ENCODE data around the gene ATXN1.

ATXN1 gene

GRCh38 chr6:16670617-16671051 is 90.6 kb downstream of the ATXN1 start:
- no peak for DNase-seq

GRCh38 chr6:16670183-16670582 is 91.1 kb downstream of the ATXN1 start:
- DNase-seq = no peak

GRCh38 chr6:16669227-16669626 is 92.0 kb downstream of the ATXN1 start:
- peak; percentile 74 for DNase-seq

GRCh38 chr6:16667509-16667908 is 93.8 kb downstream of the ATXN1 start:
- DNase-seq = no peak

- DNase-seq = no peak
These were observed 95.3 kb downstream of the ATXN1 start for GRCh38 chr6:16665992-16666391.

- DNase-seq = no peak
These were observed 96.1 kb downstream of the ATXN1 start for GRCh38 chr6:16665182-16665581.

- DNase-seq = no peak
These were observed 97.4 kb downstream of the ATXN1 start for GRCh38 chr6:16663901-16664300.

- DNase-seq = no peak
These were observed 101.1 kb downstream of the ATXN1 start for GRCh38 chr6:16660157-16660497.

- no peak for DNase-seq
These were observed 101.6 kb downstream of the ATXN1 start for GRCh38 chr6:16659466-16660156.

GRCh38 chr6:16658348-16659034 is 102.8 kb downstream of the ATXN1 start:
- DNase-seq = no peak

- DNase-seq = no peak
These were observed 103.5 kb downstream of the ATXN1 start for GRCh38 chr6:16657768-16658167.

- no peak for DNase-seq
These were observed 104.8 kb downstream of the ATXN1 start for GRCh38 chr6:16656451-16656850.

- DNase-seq = peak; percentile 14
These were observed 106.6 kb downstream of the ATXN1 start for GRCh38 chr6:16654701-16655100.

GRCh38 chr6:16653226-16653625 is 108.0 kb downstream of the ATXN1 start:
- no peak for DNase-seq

GRCh38 chr6:16651871-16652270 is 109.4 kb downstream of the ATXN1 start:
- DNase-seq = no peak

GRCh38 chr6:16649890-16650289 is 111.4 kb downstream of the ATXN1 start:
- no peak for DNase-seq

- no peak for DNase-seq
These were observed 112.0 kb downstream of the ATXN1 start for GRCh38 chr6:16649241-16649640.

GRCh38 chr6:16648003-16648402 is 113.3 kb downstream of the ATXN1 start:
- no peak for DNase-seq

GRCh38 chr6:16647422-16647821 is 113.8 kb downstream of the ATXN1 start:
- DNase-seq = no peak

GRCh38 chr6:16644540-16645250 is 116.6 kb downstream of the ATXN1 start:
- no peak for DNase-seq

- DNase-seq = no peak
These were observed 121.4 kb downstream of the ATXN1 start for GRCh38 chr6:16639684-16640480.

GRCh38 chr6:16637635-16638034 is 123.6 kb downstream of the ATXN1 start:
- DNase-seq = no peak
